GM12864 (cell line): ENCODE results near the gene POFUT2.

Source experiments
- DNase-seq: peaks from one replicate; pipeline ENCODE4 v3.0.0-alpha.2; 2011; ENCODE audit warnings: low read depth
- H3K4me3 ChIP-seq: 2 replicates; pipeline ENCODE4 v1.5.1; 2011; ENCODE audit warnings: mild to moderate bottlenecking, low read depth, low read length, control low read depth
- TF ChIP-seq, protein P1 (sequence below): IDR thresholded peaks from 2 replicates; pipeline ENCODE4 v1.5.1; 2011; ENCODE audit warnings: low read depth, mild to moderate bottlenecking, moderate library complexity, low read length, control low read depth, inconsistent platforms; ENCODE audit errors: missing control alignments

POFUT2 gene

DNA sequence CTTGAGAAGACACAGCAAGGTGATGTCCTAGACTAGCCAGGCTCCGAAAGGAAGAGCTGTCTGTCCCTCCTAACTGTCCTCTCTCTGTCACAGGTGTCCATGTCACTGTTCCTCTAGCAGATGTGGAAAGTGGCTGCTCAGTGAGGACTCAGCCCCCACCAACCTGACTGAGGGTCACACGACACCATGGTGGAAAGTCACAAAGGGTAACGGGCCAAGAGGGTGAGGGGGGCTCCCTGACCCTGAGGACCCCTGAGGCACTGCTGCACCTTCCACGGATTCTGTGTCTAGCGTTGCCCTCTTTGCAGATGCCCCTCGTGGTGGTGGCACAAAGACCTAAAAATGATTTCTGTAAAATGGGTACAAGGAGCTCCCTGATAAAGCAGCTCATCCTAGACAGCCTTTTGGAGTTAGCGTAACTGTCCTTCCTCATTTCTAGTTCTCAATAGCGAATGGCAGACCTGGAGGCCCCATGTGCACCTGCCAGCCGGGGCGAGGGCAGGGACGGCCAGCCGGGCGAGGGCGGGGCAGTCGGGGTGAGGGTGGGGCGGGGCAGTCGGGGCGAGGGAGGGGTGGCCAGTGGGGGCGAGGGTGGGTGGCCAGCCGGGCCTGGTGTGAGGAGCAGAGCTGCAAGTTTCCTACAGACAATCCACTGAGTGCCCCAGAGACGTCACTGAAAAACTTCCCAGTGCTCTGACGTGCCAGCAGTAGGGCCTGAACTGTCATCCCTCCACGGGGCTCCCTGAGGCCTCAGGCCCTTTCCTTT is 23.4 kb downstream of the POFUT2 start:
- H3K4me3 ChIP-seq = no peak overlapping the region
- DNase-seq = no peak
- TF ChIP-seq, protein P1, sequence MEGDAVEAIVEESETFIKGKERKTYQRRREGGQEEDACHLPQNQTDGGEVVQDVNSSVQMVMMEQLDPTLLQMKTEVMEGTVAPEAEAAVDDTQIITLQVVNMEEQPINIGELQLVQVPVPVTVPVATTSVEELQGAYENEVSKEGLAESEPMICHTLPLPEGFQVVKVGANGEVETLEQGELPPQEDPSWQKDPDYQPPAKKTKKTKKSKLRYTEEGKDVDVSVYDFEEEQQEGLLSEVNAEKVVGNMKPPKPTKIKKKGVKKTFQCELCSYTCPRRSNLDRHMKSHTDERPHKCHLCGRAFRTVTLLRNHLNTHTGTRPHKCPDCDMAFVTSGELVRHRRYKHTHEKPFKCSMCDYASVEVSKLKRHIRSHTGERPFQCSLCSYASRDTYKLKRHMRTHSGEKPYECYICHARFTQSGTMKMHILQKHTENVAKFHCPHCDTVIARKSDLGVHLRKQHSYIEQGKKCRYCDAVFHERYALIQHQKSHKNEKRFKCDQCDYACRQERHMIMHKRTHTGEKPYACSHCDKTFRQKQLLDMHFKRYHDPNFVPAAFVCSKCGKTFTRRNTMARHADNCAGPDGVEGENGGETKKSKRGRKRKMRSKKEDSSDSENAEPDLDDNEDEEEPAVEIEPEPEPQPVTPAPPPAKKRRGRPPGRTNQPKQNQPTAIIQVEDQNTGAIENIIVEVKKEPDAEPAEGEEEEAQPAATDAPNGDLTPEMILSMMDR = no peak

DNA sequence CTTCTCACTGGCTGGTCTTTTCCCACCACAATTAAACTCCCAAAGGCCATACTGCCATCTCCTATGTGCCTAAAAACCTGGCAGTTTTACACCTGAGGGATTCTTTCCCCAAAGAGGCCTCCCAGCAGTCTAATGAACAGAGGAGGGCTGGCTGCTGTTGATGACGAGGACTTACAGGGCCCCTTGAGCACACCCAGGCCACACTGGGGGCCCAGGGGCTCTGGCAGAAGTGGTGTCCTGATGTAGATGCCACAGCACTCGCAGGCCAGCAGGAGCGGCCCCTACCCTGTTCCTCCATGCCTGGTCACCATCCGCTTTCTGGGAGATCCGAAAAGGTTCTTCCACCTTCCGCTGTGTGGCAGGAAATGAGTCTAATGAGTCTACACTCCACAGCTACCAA is 24.2 kb downstream of the POFUT2 start:
- no peak overlapping the region for H3K4me3 ChIP-seq
- DNase-seq = no peak
- TF ChIP-seq, protein P1 = no peak

- DNase-seq = no peak
- H3K4me3 ChIP-seq = no peak overlapping the region
- TF ChIP-seq, protein P1 = no peak
Observed at GRCh38 chr21:45262616-45263015, 25.1 kb downstream of the POFUT2 start.

- H3K4me3 ChIP-seq = no peak overlapping the region
- no peak for DNase-seq
- TF ChIP-seq, protein P1 = no peak
Observed at GRCh38 chr21:45262041-45262581, 25.6 kb downstream of the POFUT2 start.

DNA sequence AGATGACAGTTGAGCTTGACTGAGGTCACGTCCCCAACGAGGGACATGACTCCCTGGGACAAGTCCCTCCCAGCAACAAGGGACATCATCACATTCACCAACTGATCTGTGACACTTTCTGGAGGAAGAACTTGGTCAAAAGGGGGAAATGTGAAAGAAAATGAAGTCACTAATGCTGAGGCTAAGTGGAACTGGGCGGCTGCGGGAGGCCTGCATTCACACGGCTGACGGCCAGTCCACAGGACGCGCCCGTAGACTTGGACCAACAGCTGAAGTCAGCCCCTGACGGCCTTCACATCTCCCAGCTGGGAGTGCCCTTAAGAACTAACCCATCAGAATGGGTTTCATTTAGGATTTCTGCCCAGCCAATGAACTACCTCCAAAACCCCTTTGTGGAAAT is 26.6 kb downstream of the POFUT2 start:
- TF ChIP-seq, protein P1 = no peak
- DNase-seq = no peak
- no peak overlapping the region for H3K4me3 ChIP-seq

GRCh38 chr21:45260191-45260825 is 27.4 kb downstream of the POFUT2 start:
- DNase-seq = no peak
- H3K4me3 ChIP-seq = no peak overlapping the region
- TF ChIP-seq, protein P1 = no peak
